Caco-2 (cell line): ENCODE measurements around the gene LY9. TPM values are rescaled to one million over a fixed set of nuclear protein-coding genes. Genes with fewer than 3 reads are reported as not detected.
"Not testable (repeated sequence)": the region's sequence is repeated elsewhere in the genome, so short reads cannot be mapped to it uniquely, and the experiment has no call there.

ENCODE experiments used
- BruUV-seq: library from RNA; stranded (reverse); fragments of 400-500 nt; replicated peaks from 2 replicates; lab custom pipeline; 2021; lab: Mats Ljungman, UMichigan
- CTCF ChIA-PET: fragments of 300-600 bp; sonication (Branson Sonifier 250); formaldehyde crosslinking; loops from one replicate; lab custom pipeline; 2022; ENCODE audit warnings: antibody characterized with exemption; lab: Charles Lee
- POLR2A ChIA-PET: fragments of 300-600 bp; sonication (Branson Sonifier 250); formaldehyde crosslinking; loops from one replicate; lab custom pipeline; 2022; ENCODE audit warnings: antibody characterized with exemption; lab: Charles Lee
- DNase-seq, 2 experiments: peaks; one replicate each; pipeline versions ENCODE4 v3.0.0 to v3.0.0-alpha.2; 2020 to 2022
- H3K27me3 ChIP-seq: replicated peaks from 2 replicates; pipeline ENCODE4 v1.6.0; 2011; ENCODE audit warnings: low read length; ENCODE audit not compliant: control insufficient read depth, insufficient read depth
- H3K36me3 ChIP-seq: 2 replicates; pipeline ENCODE4 v1.5.1; 2011; ENCODE audit warnings: low read length; ENCODE audit not compliant: control insufficient read depth, insufficient read depth
- H3K4me1 ChIP-seq: fragments of 250-450 bp; sonication (Bioruptor Pico); 2 replicates; pipeline ENCODE4 v1.5.1; 2020; ENCODE audit warnings: mild to moderate bottlenecking
- H3K4me3 ChIP-seq: 2 replicates; pipeline ENCODE4 v1.5.1; 2011; ENCODE audit warnings: low read depth, mild to moderate bottlenecking, control low read depth, low read length
- H3K9me3 ChIP-seq: fragments of 250-450 bp; sonication (Bioruptor Pico); 2 replicates; pipeline ENCODE4 v1.5.1; 2020; ENCODE audit warnings: mild to moderate bottlenecking, moderate library complexity
- H3K27ac Mint-ChIP-seq: one replicate; pipeline ENCODE4 v1.8.0; 2022; ENCODE audit warnings: mixed read lengths; ENCODE audit not compliant: unreplicated experiment
- H3K27me3 Mint-ChIP-seq: one replicate; pipeline ENCODE4 v1.8.0; 2022; ENCODE audit warnings: mixed read lengths; ENCODE audit not compliant: insufficient read depth, unreplicated experiment
- H3K36me3 Mint-ChIP-seq: one replicate; pipeline ENCODE4 v1.8.0; 2022; ENCODE audit warnings: mild to moderate bottlenecking, mixed read lengths; ENCODE audit not compliant: insufficient read depth, unreplicated experiment
- H3K4me1 Mint-ChIP-seq: one replicate; pipeline ENCODE4 v1.8.0; 2022; ENCODE audit warnings: low read depth, mixed read lengths; ENCODE audit not compliant: unreplicated experiment
- H3K4me3 Mint-ChIP-seq: one replicate; pipeline ENCODE4 v1.8.0; 2022; ENCODE audit warnings: mild to moderate bottlenecking, moderate library complexity, mixed read lengths; ENCODE audit not compliant: unreplicated experiment
- H3K9me3 Mint-ChIP-seq: one replicate; pipeline ENCODE4 v1.8.0; 2022; ENCODE audit warnings: mixed read lengths; ENCODE audit not compliant: unreplicated experiment
- CTCF ChIP-seq, 2 experiments: fragments of 200-600 bp in 1 of 2; IDR thresholded peaks; 1 replicate in 1 of 2; 2 replicates in 1 of 2; pipeline versions ENCODE4 v1.5.1 to v1.8.0; 2011 to 2022; ENCODE audit warnings: antibody characterized with exemption in 1 of 2, control low read depth in 1 of 2, inconsistent platforms in 1 of 2, low read depth in 1 of 2, low read length in 1 of 2, mild to moderate bottlenecking in 1 of 2, moderate library complexity in 1 of 2; ENCODE audit not compliant: insufficient read depth in 1 of 2, severe bottlenecking in 1 of 2, unreplicated experiment in 1 of 2
- intact Hi-C: fragments of 100-400 bp; cut with micrococcal nuclease; formaldehyde crosslinking; loops from one replicate; pipeline ENCODE4 v1.10.0; 2022; ENCODE audit not compliant: unreplicated experiment
- total RNA-seq: library from RNA; stranded (reverse); gene quantifications from 2 replicates; pipeline ENCODE4 v1.2.3, GENCODE V29; 2022

The LY9 gene
- total RNA-seq, 1 experiment from 2014 or later = not detected

GRCh38 chr1:160865337-160865736, 69.4 kb downstream of the LY9 start:
- Histone ChIP-seq H3K36me3 (no peaks in the 10 kb centered on the region), H3K27me3 (no peaks in the 10 kb centered on the region), H3K4me3 (no peak overlapping the region), H3K9me3 (0 out of 2 replicates have a peak, but pooled peaks cover 3% of the 10 kb centered on the region), H3K4me1 (peaks cover 46% of the 10 kb centered on the region)
- POLR2A ChIA-PET = no interaction called here
- Mint-ChIP-seq H3K9me3 (no peaks in the 10 kb centered on the region), H3K27me3 (no peaks in the 10 kb centered on the region), H3K4me3 (peak overlapping the region; percentile 25), H3K4me1 (peaks cover 41% of the 10 kb centered on the region), H3K27ac (peak overlapping the region; percentile 55), H3K36me3 (peaks cover 5% of the 10 kb centered on the region)
- no TSS peak for BruUV-seq
- no peak for DNase-seq
- intact Hi-C loops = no loop called here
- no peak for TF ChIP-seq CTCF (IDR thresholded peaks at IDR 0.05; ENCODE audit: insufficient read depth in 1 of 2, low read depth in 1 of 2, low read length in 1 of 2, severe bottlenecking in 1 of 2, unreplicated experiment in 1 of 2)
- CTCF ChIA-PET = interaction anchor here (1.4 to 1.7 kb wide), 2 partner anchors 28 to 76 kb away, joined by 4 to 5 read pairs; no protein-coding TSS in a partner anchor

DNA sequence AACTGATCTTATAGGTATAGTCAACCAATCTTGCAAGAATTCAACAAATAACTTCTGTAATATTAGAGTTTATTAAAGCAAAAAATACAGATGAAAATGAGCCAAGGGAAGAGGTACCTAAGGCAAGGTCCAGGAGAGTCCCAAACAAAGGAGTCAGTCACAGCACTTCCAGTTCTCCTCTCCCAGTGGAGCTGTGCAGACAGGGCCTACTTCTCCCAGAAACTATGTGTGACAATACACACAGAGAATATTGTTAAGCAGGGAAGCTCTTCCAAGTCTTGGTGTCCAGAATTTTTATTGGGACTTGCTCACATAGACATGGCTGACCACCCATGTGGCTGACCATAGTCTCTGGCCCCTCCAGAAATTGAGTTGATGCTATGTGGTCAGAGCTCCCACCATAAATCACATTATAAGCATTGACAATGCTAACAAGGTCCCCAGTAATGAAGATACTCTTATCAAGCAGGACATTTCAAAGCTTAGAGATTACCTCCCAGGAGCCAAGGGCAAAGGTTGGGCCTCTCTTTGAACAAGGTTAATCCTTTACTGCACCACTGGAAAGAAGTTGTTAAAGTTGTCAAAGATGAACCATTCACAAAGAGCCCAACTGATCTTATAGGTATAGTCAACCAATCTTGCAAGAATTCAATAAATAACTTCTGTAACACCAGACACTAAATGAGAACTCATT, 70.2 kb downstream of the LY9 start:
- TF ChIP-seq CTCF (IDR thresholded peaks at IDR 0.05; ENCODE audit: insufficient read depth in 1 of 2, low read depth in 1 of 2, low read length in 1 of 2, severe bottlenecking in 1 of 2, unreplicated experiment in 1 of 2) = no peak
- ChIA-PET POLR2A (interaction anchor here (1.1 kb wide), 1 partner anchor 45 kb away, joined by 4 read pairs; no protein-coding TSS in a partner anchor), CTCF (interaction anchor here (0.6 to 1.7 kb wide), 6 partner anchors 29 to 131 kb away, joined by 3 to 6 read pairs (median 4); partner anchors contain the start of gene ITLN2)
- peak; percentile 64 to 81 for DNase-seq
- H3K27me3 ChIP-seq = no peaks in the 10 kb centered on the region
- no peaks in the 10 kb centered on the region for H3K36me3 ChIP-seq
- H3K9me3 ChIP-seq = 0 out of 2 replicates have a peak, but pooled peaks cover 3% of the 10 kb centered on the region
- intact Hi-C loops = loop anchor here (1.0 kb wide), 4 partner anchors 10 to 83 kb away; no protein-coding TSS in a partner anchor
- Mint-ChIP-seq H3K9me3 (no peaks in the 10 kb centered on the region), H3K4me3 (peak overlapping the region; percentile 25), H3K36me3 (peaks cover 5% of the 10 kb centered on the region), H3K27me3 (no peaks in the 10 kb centered on the region), H3K27ac (peak overlapping the region; percentile 55), H3K4me1 (peaks cover 41% of the 10 kb centered on the region)
- H3K4me1 ChIP-seq = peaks cover 46% of the 10 kb centered on the region
- no peak overlapping the region for H3K4me3 ChIP-seq
- BruUV-seq = no TSS peak

DNA sequence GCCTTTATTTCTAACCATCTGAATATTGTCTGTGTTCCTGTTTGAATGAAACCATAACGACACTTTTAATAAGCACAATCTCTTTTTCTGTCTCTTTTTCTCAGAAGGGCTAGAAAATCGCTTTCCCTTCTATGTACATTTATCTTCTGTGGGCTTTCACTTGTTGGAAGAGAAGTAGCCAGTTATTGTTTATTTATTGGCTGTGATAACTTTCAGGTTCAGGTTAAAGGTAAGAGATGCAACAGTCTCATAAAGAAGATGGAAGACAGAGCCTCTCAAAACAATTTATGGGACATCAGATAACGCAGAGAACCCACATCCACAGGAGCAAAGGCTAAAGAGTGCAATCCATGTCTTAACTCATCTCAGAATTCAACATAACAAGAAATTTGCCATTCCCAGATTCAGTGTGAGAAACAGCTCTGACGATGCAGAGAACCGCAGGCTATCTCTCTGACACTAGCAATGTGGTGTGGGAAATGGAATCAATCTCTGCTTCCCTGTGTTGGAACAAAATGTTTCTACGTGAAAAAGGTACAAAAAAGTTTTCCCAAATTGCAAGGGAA, 70.8 kb downstream of the LY9 start:
- H3K27me3 Mint-ChIP-seq = no peaks in the 10 kb centered on the region
- H3K27ac Mint-ChIP-seq = peak overlapping the region; percentile 55
- H3K4me1 Mint-ChIP-seq = peaks cover 41% of the 10 kb centered on the region
- H3K36me3 ChIP-seq = no peaks in the 10 kb centered on the region
- CTCF ChIA-PET = interaction anchor here (1.1 to 1.4 kb wide), 3 partner anchors 75 to 88 kb away, joined by 4 to 6 read pairs (median 4); partner anchors contain the start of gene ITLN2
- DNase-seq = no peak
- H3K4me1 ChIP-seq = peaks cover 46% of the 10 kb centered on the region
- H3K4me3 ChIP-seq = no peak overlapping the region
- H3K9me3 Mint-ChIP-seq = no peaks in the 10 kb centered on the region
- intact Hi-C loops = loop anchor here (1.0 kb wide), 4 partner anchors 10 to 83 kb away; no protein-coding TSS in a partner anchor
- no TSS peak for BruUV-seq
- no peaks in the 10 kb centered on the region for H3K27me3 ChIP-seq
- H3K9me3 ChIP-seq = 0 out of 2 replicates have a peak, but pooled peaks cover 3% of the 10 kb centered on the region
- H3K4me3 Mint-ChIP-seq = peak overlapping the region; percentile 25
- POLR2A ChIA-PET = interaction anchor here (1.1 kb wide), 1 partner anchor 44 kb away, joined by 4 read pairs; no protein-coding TSS in a partner anchor
- H3K36me3 Mint-ChIP-seq = peaks cover 5% of the 10 kb centered on the region
- TF ChIP-seq CTCF (IDR thresholded peaks at IDR 0.05; ENCODE audit: insufficient read depth in 1 of 2, low read depth in 1 of 2, low read length in 1 of 2, severe bottlenecking in 1 of 2, unreplicated experiment in 1 of 2) = no peak

DNA sequence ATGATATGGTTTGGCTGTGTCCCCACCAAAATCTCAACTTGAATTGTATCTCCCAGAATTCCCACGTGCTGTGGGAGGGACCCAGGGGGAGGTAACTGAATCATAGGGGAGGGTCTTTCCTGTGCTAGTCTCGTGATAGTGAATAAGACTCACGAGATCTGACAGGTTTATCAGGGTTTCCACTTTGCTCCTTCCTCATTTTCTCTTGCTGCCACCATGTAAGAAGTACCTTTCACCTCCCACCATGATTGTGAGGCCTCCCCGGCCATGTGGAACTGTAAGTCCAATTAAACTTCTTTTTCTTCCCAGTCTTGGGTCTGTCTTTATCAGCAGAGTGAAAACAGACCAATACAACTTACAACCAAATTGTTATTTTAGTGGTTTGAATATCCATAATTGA, 71.7 kb downstream of the LY9 start:
- H3K36me3 Mint-ChIP-seq, BruUV-seq, H3K9me3 Mint-ChIP-seq, H3K36me3 ChIP-seq, DNase-seq, H3K9me3 ChIP-seq, H3K27me3 ChIP-seq, intact Hi-C loops, H3K4me3 ChIP-seq, H3K27me3 Mint-ChIP-seq, POLR2A ChIA-PET, CTCF ChIA-PET: not testable (repeated sequence)
- Mint-ChIP-seq H3K4me1 (peaks cover 41% of the 10 kb centered on the region), H3K27ac (peak overlapping the region; percentile 40), H3K4me3 (peak overlapping the region; percentile 39)
- peaks cover 46% of the 10 kb centered on the region for H3K4me1 ChIP-seq
